H1 (cell line): ENCODE data around the gene ASTN2. TPM values are rescaled to one million over a fixed set of nuclear protein-coding genes. Genes with fewer than 3 reads are reported as not detected.

Experiments used
- CTCF ChIA-PET: fragments of 300-600 bp; sonication (Branson Sonifier 250); formaldehyde crosslinking; loops from one replicate; lab custom pipeline; 2021; ENCODE audit not compliant: partially characterized antibody; lab: Charles Lee
- POLR2A ChIA-PET: fragments of 300-600 bp; sonication (Branson Sonifier 250); formaldehyde crosslinking; loops from one replicate; lab custom pipeline; 2021; ENCODE audit warnings: inconsistent platforms; ENCODE audit not compliant: partially characterized antibody; lab: Charles Lee
- DNase-seq, 2 experiments: peaks; one replicate each; pipeline versions ENCODE4 v3.0.0 to v3.0.0-alpha.2; 2010 to 2022; ENCODE audit warnings: low spot score in 2 of 2, low read depth in 1 of 2, mixed read lengths in 1 of 2
- FAIRE-seq: peaks from 2 replicates; lab custom pipeline; 2011; peaks lifted over from hg19 to GRCh38; lab: Jason Lieb, UNC
- H2AFZ ChIP-seq: 2 replicates; pipeline ENCODE4 v1.8.1; 2012; ENCODE audit warnings: low read length, inconsistent platforms
- H2AK5ac ChIP-seq: 2 replicates; pipeline ENCODE4 v1.6.1; 2013; ENCODE audit warnings: low read depth, low read length
- H2BK120ac ChIP-seq: replicated peaks from 2 replicates; pipeline ENCODE3; 2013; ENCODE audit warnings: low read depth, low read length, inconsistent platforms
- H2BK12ac ChIP-seq: 2 replicates; pipeline ENCODE4 v1.6.1; 2013; ENCODE audit warnings: low read depth, low read length
- H2BK15ac ChIP-seq: 2 replicates; pipeline ENCODE4 v1.6.1; 2013; ENCODE audit warnings: low read length
- H2BK20ac ChIP-seq: 2 replicates; pipeline ENCODE4 v1.6.1; 2013; ENCODE audit warnings: low read length
- H2BK5ac ChIP-seq: 2 replicates; pipeline ENCODE4 v1.6.1; 2013; ENCODE audit warnings: low read depth, low read length
- H3K14ac ChIP-seq: 2 replicates; pipeline ENCODE4 v1.6.1; 2013; ENCODE audit warnings: inconsistent platforms; ENCODE audit not compliant: insufficient read length
- H3K18ac ChIP-seq: 2 replicates; pipeline ENCODE4 v1.6.1; 2013; ENCODE audit warnings: low read length; ENCODE audit errors: extremely low read depth
- H3K23ac ChIP-seq: 2 replicates; pipeline ENCODE4 v1.6.1; 2013; ENCODE audit warnings: inconsistent platforms; ENCODE audit not compliant: insufficient read length
- H3K23me2 ChIP-seq: 2 replicates; pipeline ENCODE4 v1.6.1; 2013; ENCODE audit warnings: low read depth, low read length
- H3K27ac ChIP-seq: 2 replicates; pipeline ENCODE4 v1.6.1; 2011; ENCODE audit warnings: low read depth, low read length, inconsistent platforms
- H3K27me3 ChIP-seq, 4 experiments: replicated peaks in 1 of 4; 1 replicate in 1 of 4; 2 replicates in 3 of 4; pipeline versions ENCODE4 v1.6.1 to v1.8.1; 2011 to 2013; ENCODE audit warnings: low read length in 3 of 4, mild to moderate bottlenecking in 3 of 4, inconsistent platforms in 2 of 4, mixed read lengths in 2 of 4, moderate library complexity in 1 of 4; ENCODE audit not compliant: control insufficient read depth in 3 of 4, insufficient read depth in 3 of 4; ENCODE audit errors: extremely low read depth in 1 of 4
- H3K36me3 ChIP-seq, 4 experiments: 2 replicates each; pipeline versions ENCODE4 v1.6.1 to v1.8.1; 2011 to 2013; ENCODE audit warnings: mild to moderate bottlenecking in 4 of 4, low read length in 3 of 4, moderate library complexity in 2 of 4, control low read depth in 1 of 4, inconsistent platforms in 1 of 4; ENCODE audit not compliant: insufficient read depth in 4 of 4, control insufficient read depth in 2 of 4
- H3K4ac ChIP-seq: replicated peaks from 2 replicates; pipeline ENCODE3; 2013; ENCODE audit warnings: low read length, low read depth, mixed read lengths, inconsistent platforms; ENCODE audit not compliant: insufficient read length
- H3K4me1 ChIP-seq, 4 experiments: replicated peaks in 1 of 4; 1 replicate in 1 of 4; 2 replicates in 3 of 4; pipeline versions ENCODE4 v1.6.1 to v1.8.1; 2011 to 2013; ENCODE audit warnings: low read length in 3 of 4, inconsistent platforms in 2 of 4, mixed read lengths in 1 of 4; ENCODE audit not compliant: insufficient read depth in 4 of 4, control insufficient read depth in 3 of 4
- H3K4me2 ChIP-seq, 2 experiments: 2 replicates each; pipeline versions ENCODE4 v1.6.1 to v1.8.1; 2011 to 2013; ENCODE audit warnings: low read depth in 2 of 2, low read length in 2 of 2, control low read depth in 1 of 2, inconsistent platforms in 1 of 2, mild to moderate bottlenecking in 1 of 2; ENCODE audit not compliant: insufficient read depth in 1 of 2
- H3K4me3 ChIP-seq, 4 experiments: fragments of 200-600, 300-600 bp in 1 of 4; sonication (generic), shearing (Covaris generic), sonication (Bioruptor Twin) in 1 of 4; 2 replicates each; pipeline versions ENCODE4 v1.5.1 to v1.8.1; 2011 to 2016; ENCODE audit warnings: low read length in 4 of 4, low read depth in 3 of 4, control low read depth in 2 of 4, inconsistent platforms in 2 of 4, mild to moderate bottlenecking in 2 of 4, mixed read lengths in 1 of 4, moderate library complexity in 1 of 4; ENCODE audit not compliant: insufficient read depth in 2 of 4; ENCODE audit errors: extremely low read depth in 1 of 4
- H3K56ac ChIP-seq: replicated peaks from 2 replicates; pipeline ENCODE3; 2013; ENCODE audit warnings: low read depth, mild to moderate bottlenecking, mixed read lengths, low read length, inconsistent platforms; ENCODE audit not compliant: insufficient read length
- H3K79me1 ChIP-seq: 2 replicates; pipeline ENCODE4 v1.6.1; 2013; ENCODE audit warnings: low read depth, low read length, control low read depth
- H3K79me2 ChIP-seq, 2 experiments: 2 replicates each; pipeline versions ENCODE4 v1.6.1 to v1.8.1; 2012 to 2013; ENCODE audit warnings: low read length in 2 of 2, mild to moderate bottlenecking in 2 of 2, inconsistent platforms in 1 of 2; ENCODE audit not compliant: insufficient read depth in 2 of 2, control insufficient read depth in 1 of 2
- H3K9ac ChIP-seq, 4 experiments: replicated peaks in 1 of 4; 1 replicate in 1 of 4; 2 replicates in 3 of 4; pipeline versions ENCODE4 v1.6.1 to v1.8.1; 2011 to 2013; ENCODE audit warnings: low read depth in 3 of 4, low read length in 3 of 4, control low read depth in 2 of 4, mild to moderate bottlenecking in 2 of 4, moderate library complexity in 2 of 4, inconsistent platforms in 1 of 4; ENCODE audit errors: extremely low read depth in 1 of 4
- H3K9me3 ChIP-seq, 2 experiments: 2 replicates each; pipeline versions ENCODE4 v1.6.1 to v1.8.1; 2012 to 2013; ENCODE audit warnings: mild to moderate bottlenecking in 2 of 2, moderate library complexity in 2 of 2, control low read depth in 1 of 2, inconsistent platforms in 1 of 2, low read depth in 1 of 2, low read length in 1 of 2, mixed read lengths in 1 of 2; ENCODE audit not compliant: insufficient read depth in 2 of 2
- H4K20me1 ChIP-seq, 2 experiments: replicated peaks in 1 of 2; 2 replicates each; pipeline versions ENCODE3 to v1.8.1; 2011 to 2013; ENCODE audit warnings: inconsistent platforms in 2 of 2, low read length in 2 of 2, mild to moderate bottlenecking in 1 of 2; ENCODE audit not compliant: insufficient read depth in 2 of 2, control insufficient read depth in 1 of 2
- H4K5ac ChIP-seq: 2 replicates; pipeline ENCODE4 v1.6.1; 2013; ENCODE audit warnings: low read length, low read depth, mixed read lengths, inconsistent platforms; ENCODE audit not compliant: insufficient read length
- H4K8ac ChIP-seq: 2 replicates; pipeline ENCODE4 v1.8.0; 2013; ENCODE audit warnings: mild to moderate bottlenecking, moderate library complexity, low read length, inconsistent platforms; ENCODE audit not compliant: insufficient read depth; ENCODE audit errors: extremely low read depth
- H4K91ac ChIP-seq: replicated peaks from 2 replicates; pipeline ENCODE3; 2013; ENCODE audit warnings: low read length, mixed read lengths, inconsistent platforms; ENCODE audit not compliant: insufficient read length
- ATF3 ChIP-seq: IDR thresholded peaks from 2 replicates; pipeline ENCODE4 v1.6.1; 2011; ENCODE audit warnings: low read depth, mild to moderate bottlenecking, low read length; ENCODE audit not compliant: insufficient read depth
- GTF2F1 ChIP-seq: IDR thresholded peaks from 2 replicates; pipeline ENCODE4 v1.6.1; 2012; ENCODE audit warnings: low read depth, low read length, improper control_type of control experiment, borderline replicate concordance
- RAD21 ChIP-seq, 2 experiments: IDR thresholded peaks in 1 of 2; conservative IDR thresholded peaks in 1 of 2; 2 replicates each; pipeline ENCODE4 v1.6.1; 2011; ENCODE audit warnings: low read depth in 2 of 2, low read length in 2 of 2, improper control_type of control experiment in 1 of 2, inconsistent platforms in 1 of 2, mild to moderate bottlenecking in 1 of 2, moderate library complexity in 1 of 2
- SP1 ChIP-seq: IDR thresholded peaks from 2 replicates; pipeline ENCODE4 v1.6.1; 2011; ENCODE audit warnings: low read depth, low read length
- TEAD4 ChIP-seq: IDR thresholded peaks from 2 replicates; pipeline ENCODE4 v1.6.1; 2012; ENCODE audit warnings: low read depth, low read length, inconsistent platforms, mixed read lengths
- USF2 ChIP-seq: IDR thresholded peaks from 2 replicates; pipeline ENCODE4 v1.6.1; 2011; ENCODE audit warnings: low read length, improper control_type of control experiment
- WGBS, 2 experiments: shearing (Covaris generic) in 1 of 2; methylation state at CpG; one replicate each; pipeline versions ENCODE4 v1.1.6 to v1.1.7; 2013 to 2015; ENCODE audit warnings: low lambda C conversion rate in 2 of 2, mixed read lengths in 2 of 2, inconsistent platforms in 1 of 2, low coverage in 1 of 2, missing lambda C conversion rate in 1 of 2; ENCODE audit not compliant: insufficient replicate concordance in 2 of 2, insufficient coverage in 1 of 2, insufficient read length in 1 of 2; ENCODE audit errors: extremely low coverage in 1 of 2, missing lambda C conversion rate in 1 of 2; 5-methylcytosine and 5-hydroxymethylcytosine counted together
- polyA plus RNA-seq, 7 experiments: library from polyadenylated mRNA; depleted of rRNA in 3 of 7; stranded (reverse) in 5 of 7; unstranded in 2 of 7; fragments of >200 nt in 5 of 7; fragments of 200-250 nt in 2 of 7; gene quantifications; 1 replicate in 5 of 7; 2 replicates in 1 of 7; 4 replicates in 1 of 7; pipeline versions ENCODE4 v1.2.1 to v1.2.3, GENCODE V29; 2011 to 2013; ENCODE audit warnings: missing spikeins in 2 of 7, mixed read lengths in 2 of 7
- total RNA-seq: library from RNA; stranded (reverse); fragmentation: NEBNext Ultra II Directional; extraction: Animal tissue kit (Norgen Biotek cat#: 25700); gene quantifications from 2 replicates; pipeline ENCODE4 v1.2.1, GENCODE V29; 2021

Gene ASTN2
- total and polyA plus RNA-seq, 2 of the 8 experiments (the other 6 are each of a cell fraction or from before 2014, with no cell fraction given): 8.2 to 13.7 TPM

- DNase-seq: no peak
- TF ChIP-seq GTF2F1 (no peak), RAD21 (IDR thresholded peaks at IDR 0.05 in 1 of 2, conservative IDR thresholded peaks at IDR 0.05 in 1 of 2; ENCODE audit: low read depth in 2 of 2, low read length in 2 of 2) (no peak), USF2 (no peak), ATF3 (no peak), TEAD4 (no peak), SP1 (no peak)
Measured at GRCh38 chr9:117266855-117267497, 147.9 kb downstream of the ASTN2 start.

More at GRCh38 chr9:117266855-117267497, 147.9 kb downstream of the ASTN2 start:
- Histone ChIP-seq H3K56ac (no peak overlapping the region), H2BK5ac (no peak overlapping the region), H3K23ac (no peak overlapping the region), H3K9me3 (no peaks in the 10 kb centered on the region; a peak in 1 of 4 replicates), H2BK120ac (no peak overlapping the region), H3K27me3 (peaks cover 0 to 15% (median 9%) of the 10 kb centered on the region in 4 experiments; a peak in 4 of 7 replicates), H3K36me3 (no peaks in the 10 kb centered on the region), H4K8ac (no peak overlapping the region), H4K5ac (no peak overlapping the region), H4K91ac (no peak overlapping the region), H3K79me1 (no peaks in the 10 kb centered on the region), H2AFZ (no peak overlapping the region), H2AK5ac (no peak overlapping the region), H4K20me1 (no peaks in the 10 kb centered on the region), H3K4me3 (no peak overlapping the region), H3K79me2 (no peaks in the 10 kb centered on the region), H3K4ac (no peak overlapping the region), H3K14ac (no peak overlapping the region), H2BK15ac (no peak overlapping the region), H3K4me1 (peaks cover 0 to 10% (median 8%) of the 10 kb centered on the region in 4 experiments; a peak in 4 of 7 replicates), H3K27ac (no peak overlapping the region), H3K23me2 (no peaks in the 10 kb centered on the region), H3K18ac (no peak overlapping the region), H3K9ac (no peak overlapping the region), H2BK20ac (no peak overlapping the region), H3K4me2 (no peak overlapping the region), H2BK12ac (no peak overlapping the region)
- FAIRE-seq: no peak
- ChIA-PET POLR2A (no interaction called here), CTCF (interaction anchor here (0.8 to 0.9 kb wide), 2 partner anchors 18 to 20 kb away, joined by 3 to 4 read pairs; no protein-coding TSS in a partner anchor)
- WGBS, 2 experiments: 86% methylated on average over 2 of the region's 2 CpGs; no CpG with 5 or more reads in 1 of the 2 experiments
